Ishikawa (cell line): Measurements from ENCODE around the gene ZNF181.

Source experiments
- CREB1 ChIP-seq: IDR thresholded peaks from 2 replicates; pipeline ENCODE4 v1.6.1; 2012; ENCODE audit warnings: low read depth
- EGR1 ChIP-seq: IDR thresholded peaks from 2 replicates; pipeline ENCODE4 v1.6.1; 2012
- EP300 ChIP-seq: IDR thresholded peaks from 2 replicates; pipeline ENCODE4 v1.6.1; 2012; ENCODE audit warnings: borderline replicate concordance
- NFIC ChIP-seq: IDR thresholded peaks from 2 replicates; pipeline ENCODE4 v1.6.1; 2012

- TF ChIP-seq EGR1: no peak
- no peak for TF ChIP-seq EP300
- TF ChIP-seq NFIC: no peak
- no peak for TF ChIP-seq CREB1
Observed at GRCh38 chr19:34767951-34768350, 33.9 kb downstream of the ZNF181 start.
